GM12878 (cell line): Measurements from ENCODE around the gene NLRP9.

Source experiments
- CHD2 ChIP-seq: IDR thresholded peaks from 2 replicates; pipeline ENCODE4 v1.6.1; 2011; ENCODE audit warnings: low read depth, low read length, improper control_type of control experiment, borderline replicate concordance
- SIX5 ChIP-seq: IDR thresholded peaks from 2 replicates; pipeline ENCODE4 v1.6.1; 2011; ENCODE audit warnings: mild to moderate bottlenecking, low read depth, low read length, moderate library complexity; ENCODE audit not compliant: severe bottlenecking
- STAT1 ChIP-seq: fragments of 450-650 bp; conservative IDR thresholded peaks from 2 replicates; pipeline ENCODE4 v1.6.1; 2014; ENCODE audit warnings: antibody characterized with exemption, mild to moderate bottlenecking
- TCF7 ChIP-seq: IDR thresholded peaks from 2 replicates; pipeline ENCODE4 v1.6.1; 2014; ENCODE audit warnings: antibody characterized with exemption, borderline replicate concordance
- ZBED1 ChIP-seq: IDR thresholded peaks from 2 replicates; pipeline ENCODE4 v1.6.1; 2016; ENCODE audit warnings: borderline replicate concordance

GRCh38 chr19:55694656-55695491 lies 43.3 kb downstream of the NLRP9 start:
- no peak for TF ChIP-seq SIX5
- TF ChIP-seq ZBED1: no peak
- TF ChIP-seq CHD2: no peak
- TF ChIP-seq TCF7: no peak
- TF ChIP-seq STAT1: no peak
